NCI-H524 (cell line): ENCODE measurements around the gene NCAM2.

ENCODE experiments used
- DNase-seq, 2 experiments: peaks; one replicate each; lab custom pipeline; 2025; lab: John Stamatoyannopoulos, UW

Gene NCAM2

GRCh38 chr21:21028275-21028820, 30.1 kb downstream of the NCAM2 start:
- DNase-seq = no peak

- DNase-seq = no peak
These were observed 31.0 kb downstream of the NCAM2 start for GRCh38 chr21:21029164-21029563.

GRCh38 chr21:21030311-21030710, 32.1 kb downstream of the NCAM2 start:
- no peak for DNase-seq

GRCh38 chr21:21034036-21034435, 35.8 kb downstream of the NCAM2 start:
- DNase-seq = no peak

- DNase-seq = peak in 1 of 2 experiments; percentile 61
These were observed 41.5 kb downstream of the NCAM2 start for GRCh38 chr21:21039624-21040170.

- peak in 1 of 2 experiments; percentile 74 for DNase-seq
These were observed 47.3 kb downstream of the NCAM2 start for GRCh38 chr21:21045518-21045917.

- DNase-seq = no peak
These were observed 47.9 kb downstream of the NCAM2 start for GRCh38 chr21:21046063-21046462.

- DNase-seq = no peak
These were observed 53.2 kb downstream of the NCAM2 start for GRCh38 chr21:21051109-21052055.

- DNase-seq = no peak
These were observed 54.5 kb downstream of the NCAM2 start for GRCh38 chr21:21052672-21053071.

GRCh38 chr21:21057349-21058062, 59.3 kb downstream of the NCAM2 start:
- peak in 1 of 2 experiments; percentile 8 for DNase-seq

- no peak for DNase-seq
These were observed 65.6 kb downstream of the NCAM2 start for GRCh38 chr21:21063828-21064227.

GRCh38 chr21:21064353-21064752, 66.1 kb downstream of the NCAM2 start:
- no peak for DNase-seq

- DNase-seq = no peak
These were observed 69.2 kb downstream of the NCAM2 start for GRCh38 chr21:21067375-21067774.

- no peak for DNase-seq
These were observed 76.1 kb downstream of the NCAM2 start for GRCh38 chr21:21074305-21074704.

GRCh38 chr21:21076051-21076450, 77.8 kb downstream of the NCAM2 start:
- DNase-seq = no peak

- no peak for DNase-seq
These were observed 78.3 kb downstream of the NCAM2 start for GRCh38 chr21:21076491-21076890.

- peak in 1 of 2 experiments; percentile 8 for DNase-seq
These were observed 81.4 kb downstream of the NCAM2 start for GRCh38 chr21:21079646-21080045.

GRCh38 chr21:21084179-21084578, 86.0 kb downstream of the NCAM2 start:
- no peak for DNase-seq

GRCh38 chr21:21085206-21085605, 87.0 kb downstream of the NCAM2 start:
- DNase-seq = peak; percentile 72 to 81

GRCh38 chr21:21096956-21097355, 98.7 kb downstream of the NCAM2 start:
- DNase-seq = no peak

- DNase-seq = no peak
These were observed 99.3 kb downstream of the NCAM2 start for GRCh38 chr21:21097466-21097865.

- peak; percentile 18 to 70 for DNase-seq
These were observed 103.7 kb downstream of the NCAM2 start for GRCh38 chr21:21101911-21102310.
